H9 (cell line): ENCODE results near the gene WWC1. TPM values are rescaled to one million over a fixed set of nuclear protein-coding genes. Genes with fewer than 3 reads are reported as not detected.

ENCODE experiments used
- DNase-seq: peaks from one replicate; pipeline ENCODE4 v3.0.0-alpha.2; 2017
- H2AFZ ChIP-seq: one replicate; pipeline ENCODE4 v1.6.1; 2013; ENCODE audit warnings: mild to moderate bottlenecking, low read length, control low read depth, moderate library complexity
- H2AK5ac ChIP-seq: 2 replicates; pipeline ENCODE4 v1.6.1; 2013; ENCODE audit warnings: low read length, control low read depth, mixed read lengths; ENCODE audit not compliant: insufficient read length
- H2BK120ac ChIP-seq: one replicate; pipeline ENCODE4 v1.6.1; 2013; ENCODE audit warnings: low read depth, mild to moderate bottlenecking, low read length, control low read depth, inconsistent platforms; ENCODE audit not compliant: poor library complexity, severe bottlenecking
- H2BK12ac ChIP-seq: 2 replicates; pipeline ENCODE4 v1.6.1; 2013; ENCODE audit warnings: low read length, control low read depth, mixed read lengths, low read depth; ENCODE audit not compliant: insufficient read length
- H2BK15ac ChIP-seq: 2 replicates; pipeline ENCODE4 v1.6.1; 2013; ENCODE audit warnings: low read depth, low read length, control low read depth
- H2BK20ac ChIP-seq: one replicate; pipeline ENCODE4 v1.6.1; 2013; ENCODE audit warnings: low read depth, mild to moderate bottlenecking, low read length, control low read depth, inconsistent platforms; ENCODE audit not compliant: poor library complexity, severe bottlenecking
- H2BK5ac ChIP-seq: 2 replicates; pipeline ENCODE4 v1.6.1; 2013; ENCODE audit warnings: low read length, control low read depth, mixed read lengths; ENCODE audit not compliant: insufficient read length
- H3K14ac ChIP-seq: 2 replicates; pipeline ENCODE4 v1.6.1; 2013; ENCODE audit warnings: low read length, control low read depth; ENCODE audit not compliant: insufficient read depth
- H3K18ac ChIP-seq: 2 replicates; pipeline ENCODE4 v1.6.1; 2013; ENCODE audit warnings: low read depth, mild to moderate bottlenecking, mixed read lengths, low read length, control low read depth; ENCODE audit not compliant: insufficient read length
- H3K23ac ChIP-seq: 2 replicates; pipeline ENCODE4 v1.6.1; 2013; ENCODE audit warnings: low read length, control low read depth, mixed read lengths, low read depth; ENCODE audit not compliant: insufficient read length
- H3K23me2 ChIP-seq: 2 replicates; pipeline ENCODE4 v1.6.1; 2013; ENCODE audit warnings: low read depth, mild to moderate bottlenecking, mixed read lengths, low read length, control low read depth; ENCODE audit not compliant: insufficient read length, poor library complexity, severe bottlenecking
- H3K27ac ChIP-seq: 2 replicates; pipeline ENCODE4 v1.5.1; 2013; ENCODE audit warnings: low read length, control low read depth, mixed read lengths, low read depth; ENCODE audit not compliant: insufficient read length
- H3K27me3 ChIP-seq: 2 replicates; pipeline ENCODE4 v1.6.1; 2013; ENCODE audit warnings: low read length, control low read depth, inconsistent platforms; ENCODE audit not compliant: insufficient read depth
- H3K4ac ChIP-seq: 2 replicates; pipeline ENCODE4 v1.6.1; 2013; ENCODE audit warnings: low read depth, mild to moderate bottlenecking, control low read depth, inconsistent platforms, low read length, moderate library complexity
- H3K4me1 ChIP-seq: 2 replicates; pipeline ENCODE4 v1.6.1; 2013; ENCODE audit warnings: low read length, control low read depth, inconsistent platforms; ENCODE audit not compliant: insufficient read depth
- H3K4me2 ChIP-seq: 2 replicates; pipeline ENCODE4 v1.6.1; 2013; ENCODE audit warnings: low read length, control low read depth, mixed read lengths; ENCODE audit not compliant: insufficient read length, insufficient read depth
- H3K56ac ChIP-seq: 2 replicates; pipeline ENCODE4 v1.6.1; 2013; ENCODE audit warnings: low read depth, mild to moderate bottlenecking, mixed read lengths, low read length, control low read depth; ENCODE audit not compliant: insufficient read length
- H3K79me1 ChIP-seq: 2 replicates; pipeline ENCODE4 v1.6.1; 2013; ENCODE audit warnings: low read depth, mild to moderate bottlenecking, moderate library complexity, low read length, control low read depth, inconsistent platforms; ENCODE audit not compliant: insufficient read depth, poor library complexity, severe bottlenecking
- H3K79me2 ChIP-seq: 2 replicates; pipeline ENCODE4 v1.6.1; 2013; ENCODE audit warnings: low read length, control low read depth, inconsistent platforms; ENCODE audit not compliant: insufficient read depth
- H3K9ac ChIP-seq: 2 replicates; pipeline ENCODE4 v1.6.1; 2013; ENCODE audit warnings: low read length, control low read depth, mixed read lengths; ENCODE audit not compliant: insufficient read length; ENCODE audit errors: extremely low read depth
- H3K9me3 ChIP-seq: one replicate; pipeline ENCODE4 v1.6.1; 2013; ENCODE audit warnings: low read depth, low read length, inconsistent platforms; ENCODE audit not compliant: control insufficient read depth
- H3T11ph ChIP-seq: one replicate; pipeline ENCODE4 v1.6.1; 2013; ENCODE audit warnings: mild to moderate bottlenecking, low read length, control low read depth, inconsistent platforms
- H4K20me1 ChIP-seq: one replicate; pipeline ENCODE4 v1.6.1; 2013; ENCODE audit not compliant: control insufficient read depth, insufficient read length, insufficient read depth
- H4K5ac ChIP-seq: 2 replicates; pipeline ENCODE4 v1.6.1; 2013; ENCODE audit warnings: low read depth, mild to moderate bottlenecking, mixed read lengths, low read length, control low read depth; ENCODE audit not compliant: insufficient read length
- H4K8ac ChIP-seq: replicated peaks from 2 replicates; pipeline ENCODE4 v1.6.1; 2013; ENCODE audit warnings: low read length, control low read depth, mixed read lengths, low read depth; ENCODE audit not compliant: insufficient read length
- H4K91ac ChIP-seq: 2 replicates; pipeline ENCODE4 v1.6.1; 2013; ENCODE audit warnings: low read depth, mild to moderate bottlenecking, moderate library complexity, mixed read lengths, low read length, control low read depth; ENCODE audit not compliant: insufficient read length
- H3K27ac Mint-ChIP-seq, 3 experiments: 2 replicates in 2 of 3; 3 replicates in 1 of 3; pipeline ENCODE4 v1.8.0; 2020 to 2021; ENCODE audit warnings: mixed read lengths in 3 of 3, mild to moderate bottlenecking in 1 of 3, moderate library complexity in 1 of 3
- H3K27me3 Mint-ChIP-seq: 2 replicates; pipeline ENCODE4 v1.8.0; 2021; ENCODE audit warnings: low read depth, mild to moderate bottlenecking, moderate library complexity, mixed read lengths
- H3K36me3 Mint-ChIP-seq, 3 experiments: 2 replicates in 2 of 3; 3 replicates in 1 of 3; pipeline ENCODE4 v1.8.0; 2020 to 2021; ENCODE audit warnings: low read depth in 3 of 3, mixed read lengths in 3 of 3; ENCODE audit not compliant: insufficient read depth in 1 of 3
- H3K4me1 Mint-ChIP-seq, 2 experiments: 2 replicates each; pipeline ENCODE4 v1.8.0; 2020; ENCODE audit warnings: mixed read lengths in 2 of 2
- H3K4me3 Mint-ChIP-seq, 2 experiments: 2 replicates in 1 of 2; 3 replicates in 1 of 2; pipeline ENCODE4 v1.8.0; 2020 to 2021; ENCODE audit warnings: mild to moderate bottlenecking in 2 of 2, mixed read lengths in 2 of 2, moderate library complexity in 1 of 2
- H3K9me3 Mint-ChIP-seq, 2 experiments: 2 replicates in 1 of 2; 3 replicates in 1 of 2; pipeline ENCODE4 v1.8.0; 2020; ENCODE audit warnings: mild to moderate bottlenecking in 2 of 2, mixed read lengths in 2 of 2, moderate library complexity in 1 of 2
- CTCF ChIP-seq: fragments of 200-600 bp; sonication (generic); conservative IDR thresholded peaks from 3 replicates; pipeline ENCODE4 v1.8.0; 2021; ENCODE audit warnings: antibody characterized with exemption, mild to moderate bottlenecking
- total RNA-seq: library from RNA; stranded (reverse); gene quantifications from 2 replicates; pipeline ENCODE4 v1.2.1, GENCODE V29; 2021

The WWC1 gene
- total RNA-seq, 1 experiment from 2014 or later: 28.2 TPM

GRCh38 chr5:168332042-168332441 lies 40.6 kb downstream of the WWC1 start:
- Histone ChIP-seq H3K79me2 (peaks cover 7% of the 10 kb centered on the region; the same call in 1 of the 2 replicates), H2BK12ac (no peak overlapping the region), H2BK120ac (no peak overlapping the region), H4K8ac (no peak overlapping the region), H3K4ac (no peak overlapping the region), H3K27ac (no peak overlapping the region), H3K23ac (no peak overlapping the region), H3K9ac (no peak overlapping the region), H3K23me2 (peaks cover 3% of the 10 kb centered on the region), H4K91ac (no peak overlapping the region), H3K14ac (no peak overlapping the region), H4K20me1 (no peaks in the 10 kb centered on the region), H2BK20ac (no peak overlapping the region), H2AK5ac (no peak overlapping the region), H2BK15ac (no peak overlapping the region), H2BK5ac (no peak overlapping the region), H3K4me1 (peaks cover 35% of the 10 kb centered on the region), H3K4me2 (no peak overlapping the region), H3K56ac (no peak overlapping the region), H3K27me3 (no peaks in the 10 kb centered on the region), H3K9me3 (no peaks in the 10 kb centered on the region), H3K18ac (no peak overlapping the region), H4K5ac (no peak overlapping the region), H3K79me1 (no peaks in the 10 kb centered on the region), H2AFZ (no peak overlapping the region), H3T11ph (no peak overlapping the region)
- no peak for TF ChIP-seq CTCF
- H3K27ac Mint-ChIP-seq: peak overlapping the region in 1 of 3 experiments; percentile 46; a peak in 1 of 7 replicates
- DNase-seq: no peak
- no peak overlapping the region for H3K4me3 Mint-ChIP-seq
- no peaks in the 10 kb centered on the region; a peak in 1 of 7 replicates for H3K36me3 Mint-ChIP-seq
- no peaks in the 10 kb centered on the region for H3K9me3 Mint-ChIP-seq
- no peaks in the 10 kb centered on the region for H3K27me3 Mint-ChIP-seq
- peaks cover 74 to 75% of the 10 kb centered on the region in 2 experiments for H3K4me1 Mint-ChIP-seq
